ENCODE measurements around the gene USP36. TPM values are rescaled to one million over a fixed set of nuclear protein-coding genes. Genes with fewer than 3 reads are reported as not detected.
"Not testable (repeated sequence)": the region's sequence is repeated elsewhere in the genome, so short reads cannot be mapped to it uniquely, and the experiment has no call there.

The USP36 gene
- total RNA-seq (10.1 TPM), polyA plus RNA-seq (32.5 TPM)
- long read RNA-seq, donor 1, result 0 reads
- long read RNA-seq, donor 2, result 0 reads
- long read RNA-seq, donor 3, partial matches to known transcripts, result 0 of 3 reads
- long read RNA-seq, donor 3, other reads (novel, unspliced or antisense), result 0 of 3 reads
- long read RNA-seq, donor 4, result 0 reads
- long read RNA-seq, donor 5, partial matches to known transcripts, result 0 of 2 reads
- long read RNA-seq, donor 5, other reads (novel, unspliced or antisense), result 0 of 2 reads
- long read RNA-seq, donor 6, full-length matches to known transcripts, result 4 of 4 reads
- long read RNA-seq, donor 6, partial matches to known transcripts, result 0 of 4 reads
- long read RNA-seq, donor 6, other reads (novel, unspliced or antisense), result 0 of 4 reads
- long read RNA-seq, donor 7, result 0 reads
- long read RNA-seq, donor 8, partial matches to known transcripts, result 0 of 3 reads
- long read RNA-seq, donor 8, other reads (novel, unspliced or antisense), result 0 of 3 reads
- long read RNA-seq, donor 9, partial matches to known transcripts, result 0 of 1 reads
- long read RNA-seq, donor 9, other reads (novel, unspliced or antisense), result 0 of 1 reads
- long read RNA-seq, donor 10, partial matches to known transcripts, result 0 of 1 reads
- long read RNA-seq, donor 10, other reads (novel, unspliced or antisense), result 0 of 1 reads

DNA sequence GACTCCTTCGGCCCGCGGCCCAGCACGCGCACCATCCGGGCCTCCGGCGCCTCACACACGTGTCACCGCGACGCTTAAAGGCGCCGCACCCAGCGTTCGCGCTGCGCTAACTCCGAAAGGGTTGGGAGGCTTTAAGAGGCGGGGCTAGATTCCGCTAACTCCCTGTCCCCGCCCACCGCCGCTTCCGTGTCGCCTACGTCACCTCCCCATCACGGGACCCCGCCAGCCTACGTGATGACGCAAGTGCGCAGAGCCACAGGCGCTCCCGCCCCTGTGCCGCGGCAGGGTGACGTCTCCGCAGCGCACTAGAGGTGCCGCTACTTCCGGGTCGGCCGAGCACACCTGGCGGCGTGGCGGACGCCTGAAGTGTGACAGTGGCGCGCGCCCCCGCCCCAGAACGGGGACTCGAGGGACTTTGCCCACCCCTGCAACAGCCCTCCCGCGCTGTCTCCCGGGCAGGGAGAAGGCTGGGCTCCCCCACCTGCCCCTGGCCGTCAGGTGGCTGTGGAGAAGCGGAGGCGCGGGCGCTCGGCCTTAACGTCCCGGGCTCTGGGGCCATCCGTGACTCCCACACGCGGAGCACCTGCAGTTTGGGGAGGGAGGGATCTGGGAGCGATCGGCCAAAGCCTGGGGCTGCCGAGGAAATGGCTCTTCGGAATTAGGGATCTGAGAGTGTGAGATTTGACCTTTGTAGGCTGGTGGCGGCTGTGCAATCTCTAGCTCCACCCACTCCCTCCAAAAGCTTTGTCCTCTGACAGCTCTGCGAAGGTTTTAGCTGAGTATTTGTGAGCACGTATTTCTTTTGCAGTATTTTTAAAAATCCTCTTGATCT lies at the start of gene USP36:
Gene USP36, minus strand, starts transcription at position 35 of the 832 bp plus-strand sequence. CDS start 4,451 bp downstream, outside the sequence.
- peak; percentile 98 to 100 (median 99) for DNase-seq (ENCODE audit: low read depth in 6 of 9, low spot score in 9 of 9)
- WGBS, result under 1% methylated on average over 74 of the region's 74 CpGs

DNA sequence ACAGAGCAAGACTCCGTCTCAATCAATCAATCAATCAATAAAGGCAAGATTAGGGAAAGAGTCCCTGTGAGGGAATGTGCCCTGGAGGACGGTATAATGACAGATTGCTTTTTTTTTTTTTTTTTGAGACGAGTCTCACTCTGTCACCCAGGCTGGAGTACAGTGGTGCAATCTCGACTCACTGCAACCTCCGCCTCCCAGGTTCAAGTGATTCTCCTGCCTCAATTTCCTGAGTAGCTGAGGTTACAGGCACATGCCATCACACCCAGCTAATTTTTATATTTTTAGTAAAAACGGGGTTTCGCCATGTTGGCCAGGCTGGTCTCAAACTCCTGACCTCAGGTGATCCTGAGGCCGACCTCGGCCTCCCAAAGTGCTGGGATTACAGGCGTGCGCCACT lies 49.5 kb upstream of the USP36 start:
- H3K4me3 ChIP-seq (ENCODE audit: low read length in 2 of 2); DNase-seq (ENCODE audit: low read depth in 6 of 9, low spot score in 9 of 9); H3K9me3 ChIP-seq (ENCODE audit: control insufficient read depth in 2 of 2, insufficient read depth in 1 of 2, low read length in 1 of 2); H3K27me3 ChIP-seq (ENCODE audit: control insufficient read depth in 2 of 2, insufficient read depth in 1 of 2, low read length in 1 of 2): not testable (repeated sequence)
- WGBS, result 87% methylated on average over 11 of the region's 11 CpGs
- Histone ChIP-seq H3K4me1 (ENCODE audit: control insufficient read depth in 2 of 2, insufficient read depth in 2 of 2, low read length in 2 of 2) (peaks cover 6 to 77% of the 10 kb centered on the region in 2 donors), H3K36me3 (ENCODE audit: control insufficient read depth in 2 of 2, insufficient read depth in 2 of 2, low read length in 1 of 2) (peaks cover 24 to 48% of the 10 kb centered on the region in 2 donors), H3K27ac (ENCODE audit: low read depth in 1 of 2, low read length in 1 of 2) (peak overlapping the region; percentile 48 to 87)

More for the DNA sequence above, at the start of gene USP36:
- no peaks in the 10 kb centered on the region for H3K27me3 ChIP-seq (ENCODE audit: control insufficient read depth in 2 of 2, insufficient read depth in 1 of 2, low read length in 1 of 2)
- peak within 1 kb of the TSS; percentile 87 to 94 for H3K4me3 ChIP-seq (ENCODE audit: low read length in 2 of 2)
- H3K9me3 ChIP-seq (ENCODE audit: control insufficient read depth in 2 of 2, insufficient read depth in 1 of 2, low read length in 1 of 2), result no peaks in the 10 kb centered on the region
- H3K36me3 ChIP-seq (ENCODE audit: control insufficient read depth in 2 of 2, insufficient read depth in 2 of 2, low read length in 1 of 2), result peaks cover 9 to 19% of the 10 kb centered on the region in 2 donors
- peak within 1 kb of the TSS; percentile 98 for H3K27ac ChIP-seq (ENCODE audit: low read depth in 1 of 2, low read length in 1 of 2)
- peaks cover 9 to 35% of the 10 kb centered on the region in 2 donors for H3K4me1 ChIP-seq (ENCODE audit: control insufficient read depth in 2 of 2, insufficient read depth in 2 of 2, low read length in 2 of 2)

DNA sequence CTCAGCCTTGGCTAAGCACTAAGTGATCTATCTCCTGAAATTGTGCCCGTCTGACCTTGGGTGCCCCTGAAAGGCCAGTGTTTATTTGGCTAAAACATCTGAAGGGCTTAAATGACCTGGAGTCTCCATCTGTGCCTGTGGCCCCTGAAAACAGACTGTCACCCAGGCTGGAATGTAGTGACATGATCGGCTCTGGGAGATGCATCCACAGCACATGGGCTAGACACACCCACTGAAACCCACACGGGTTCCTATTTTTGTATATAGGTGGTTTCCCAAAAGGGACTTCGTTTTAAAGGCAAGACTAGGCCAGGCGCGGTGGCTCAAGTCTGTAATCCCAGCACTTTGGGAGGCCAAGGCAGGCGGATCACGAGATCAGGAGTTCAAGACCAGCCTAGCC lies 48.9 kb upstream of the USP36 start:
- Histone ChIP-seq H3K27ac (ENCODE audit: low read depth in 1 of 2, low read length in 1 of 2) (peak overlapping the region in 1 of 2 donors; percentile 56), H3K9me3 (ENCODE audit: control insufficient read depth in 2 of 2, insufficient read depth in 1 of 2, low read length in 1 of 2) (no peaks in the 10 kb centered on the region), H3K4me3 (ENCODE audit: low read length in 2 of 2) (no peak overlapping the region), H3K36me3 (ENCODE audit: control insufficient read depth in 2 of 2, insufficient read depth in 2 of 2, low read length in 1 of 2) (peaks cover 26 to 51% of the 10 kb centered on the region in 2 donors), H3K4me1 (ENCODE audit: control insufficient read depth in 2 of 2, insufficient read depth in 2 of 2, low read length in 2 of 2) (peaks cover 6 to 82% of the 10 kb centered on the region in 2 donors), H3K27me3 (ENCODE audit: control insufficient read depth in 2 of 2, insufficient read depth in 1 of 2, low read length in 1 of 2) (no peaks in the 10 kb centered on the region)
- 68% methylated on average over 8 of the region's 8 CpGs for WGBS
- DNase-seq (ENCODE audit: low read depth in 6 of 9, low spot score in 9 of 9), result no peak

DNA sequence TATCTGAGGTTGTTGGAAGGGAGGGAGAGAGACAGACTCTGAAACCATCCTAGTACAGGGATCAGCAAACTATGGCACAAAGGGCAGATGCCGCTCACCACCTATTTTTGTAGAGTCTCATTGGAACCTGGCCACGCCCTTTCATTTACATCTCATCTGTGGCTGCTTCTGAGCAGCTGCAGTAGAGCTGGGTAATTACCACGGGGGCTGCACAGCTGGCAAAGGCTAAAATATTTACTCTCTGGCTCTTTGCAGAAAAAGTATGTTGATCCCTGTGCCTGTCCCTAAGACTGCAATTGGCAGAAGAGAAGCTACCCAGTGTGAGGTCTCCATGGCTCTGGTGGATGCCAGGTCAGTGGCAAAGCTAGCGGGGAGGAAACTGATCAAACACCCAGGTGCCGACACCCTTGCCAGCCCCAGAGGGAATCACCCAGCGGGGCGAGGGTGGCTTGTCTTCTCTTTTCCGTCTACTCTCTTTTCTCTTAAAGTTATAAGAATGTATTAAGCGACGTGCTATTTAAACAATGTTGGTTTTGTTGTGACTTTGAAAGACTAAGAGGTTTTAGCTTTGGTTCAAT lies 48.4 kb upstream of the USP36 start:
- H3K4me1 ChIP-seq (ENCODE audit: control insufficient read depth in 2 of 2, insufficient read depth in 2 of 2, low read length in 2 of 2), result peaks cover 10 to 85% of the 10 kb centered on the region in 2 donors
- no peak overlapping the region for H3K4me3 ChIP-seq (ENCODE audit: low read length in 2 of 2)
- no peaks in the 10 kb centered on the region for H3K27me3 ChIP-seq (ENCODE audit: control insufficient read depth in 2 of 2, insufficient read depth in 1 of 2, low read length in 1 of 2)
- peak overlapping the region in 1 of 2 donors; percentile 60 for H3K27ac ChIP-seq (ENCODE audit: low read depth in 1 of 2, low read length in 1 of 2)
- peaks cover 30 to 51% of the 10 kb centered on the region in 2 donors for H3K36me3 ChIP-seq (ENCODE audit: control insufficient read depth in 2 of 2, insufficient read depth in 2 of 2, low read length in 1 of 2)
- H3K9me3 ChIP-seq (ENCODE audit: control insufficient read depth in 2 of 2, insufficient read depth in 1 of 2, low read length in 1 of 2), result no peaks in the 10 kb centered on the region
- 57% methylated on average over 10 of the region's 10 CpGs for WGBS
- peak in 1 of 9 donors; percentile 61 for DNase-seq (ENCODE audit: low read depth in 6 of 9, low spot score in 9 of 9)

DNA sequence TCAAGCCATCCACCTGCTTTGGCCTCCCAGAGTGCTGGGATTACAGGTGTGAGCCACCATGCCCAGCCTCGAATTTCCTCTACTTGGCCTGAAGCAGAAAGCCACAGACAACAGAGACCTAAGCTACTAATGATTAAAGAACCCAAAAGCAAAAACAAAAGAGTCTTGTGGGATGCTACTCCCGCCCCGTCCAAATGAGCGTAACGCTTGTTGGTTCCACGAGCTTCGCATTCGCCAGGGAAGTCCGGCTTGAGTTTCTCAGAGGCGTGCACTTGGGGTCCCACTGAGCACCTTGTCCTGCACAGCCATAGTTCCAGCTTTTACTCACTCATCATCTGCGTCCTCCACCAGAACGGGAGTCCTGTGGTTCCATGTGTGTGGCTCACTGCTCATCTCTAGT lies 46.3 kb upstream of the USP36 start:
- Histone ChIP-seq H3K4me1 (ENCODE audit: control insufficient read depth in 2 of 2, insufficient read depth in 2 of 2, low read length in 2 of 2) (peaks cover 29 to 88% of the 10 kb centered on the region in 2 donors), H3K36me3 (ENCODE audit: control insufficient read depth in 2 of 2, insufficient read depth in 2 of 2, low read length in 1 of 2) (peaks cover 16 to 47% of the 10 kb centered on the region in 2 donors), H3K27me3 (ENCODE audit: control insufficient read depth in 2 of 2, insufficient read depth in 1 of 2, low read length in 1 of 2) (no peaks in the 10 kb centered on the region), H3K9me3 (ENCODE audit: control insufficient read depth in 2 of 2, insufficient read depth in 1 of 2, low read length in 1 of 2) (no peaks in the 10 kb centered on the region), H3K4me3 (ENCODE audit: low read length in 2 of 2) (no peak overlapping the region), H3K27ac (ENCODE audit: low read depth in 1 of 2, low read length in 1 of 2) (no peak overlapping the region)
- 94% methylated on average over 12 of the region's 12 CpGs for WGBS
- DNase-seq (ENCODE audit: low read depth in 6 of 9, low spot score in 9 of 9), result no peak

DNA sequence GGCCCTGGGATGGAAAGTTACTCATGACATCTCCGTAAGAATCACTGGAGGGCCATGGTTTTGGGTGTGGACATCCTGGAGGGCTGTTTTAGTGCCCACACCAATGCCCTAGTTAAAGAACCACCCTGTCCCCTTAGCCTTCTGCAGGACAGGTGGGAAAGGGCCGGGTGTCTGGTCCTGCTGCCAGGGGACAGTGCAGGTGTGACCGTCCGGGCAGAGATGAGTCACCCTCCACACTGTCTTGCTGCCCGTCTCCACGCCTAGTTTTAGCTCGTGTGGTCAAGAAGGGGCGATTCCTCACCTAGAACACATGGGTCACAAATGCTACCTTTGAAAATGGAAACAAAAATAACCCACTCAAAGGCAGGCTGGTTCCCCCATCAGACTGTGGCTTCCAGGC lies 45.3 kb upstream of the USP36 start:
- 97% methylated on average over 8 of the region's 8 CpGs for WGBS
- H3K27ac ChIP-seq (ENCODE audit: low read depth in 1 of 2, low read length in 1 of 2), result no peak overlapping the region
- no peak for DNase-seq (ENCODE audit: low read depth in 6 of 9, low spot score in 9 of 9)
- no peaks in the 10 kb centered on the region for H3K9me3 ChIP-seq (ENCODE audit: control insufficient read depth in 2 of 2, insufficient read depth in 1 of 2, low read length in 1 of 2)
- H3K36me3 ChIP-seq (ENCODE audit: control insufficient read depth in 2 of 2, insufficient read depth in 2 of 2, low read length in 1 of 2), result peaks cover 15 to 43% of the 10 kb centered on the region in 2 donors
- H3K4me3 ChIP-seq (ENCODE audit: low read length in 2 of 2), result no peak overlapping the region
- H3K4me1 ChIP-seq (ENCODE audit: control insufficient read depth in 2 of 2, insufficient read depth in 2 of 2, low read length in 2 of 2), result peaks cover 36 to 86% of the 10 kb centered on the region in 2 donors
- H3K27me3 ChIP-seq (ENCODE audit: control insufficient read depth in 2 of 2, insufficient read depth in 1 of 2, low read length in 1 of 2), result no peaks in the 10 kb centered on the region

DNA sequence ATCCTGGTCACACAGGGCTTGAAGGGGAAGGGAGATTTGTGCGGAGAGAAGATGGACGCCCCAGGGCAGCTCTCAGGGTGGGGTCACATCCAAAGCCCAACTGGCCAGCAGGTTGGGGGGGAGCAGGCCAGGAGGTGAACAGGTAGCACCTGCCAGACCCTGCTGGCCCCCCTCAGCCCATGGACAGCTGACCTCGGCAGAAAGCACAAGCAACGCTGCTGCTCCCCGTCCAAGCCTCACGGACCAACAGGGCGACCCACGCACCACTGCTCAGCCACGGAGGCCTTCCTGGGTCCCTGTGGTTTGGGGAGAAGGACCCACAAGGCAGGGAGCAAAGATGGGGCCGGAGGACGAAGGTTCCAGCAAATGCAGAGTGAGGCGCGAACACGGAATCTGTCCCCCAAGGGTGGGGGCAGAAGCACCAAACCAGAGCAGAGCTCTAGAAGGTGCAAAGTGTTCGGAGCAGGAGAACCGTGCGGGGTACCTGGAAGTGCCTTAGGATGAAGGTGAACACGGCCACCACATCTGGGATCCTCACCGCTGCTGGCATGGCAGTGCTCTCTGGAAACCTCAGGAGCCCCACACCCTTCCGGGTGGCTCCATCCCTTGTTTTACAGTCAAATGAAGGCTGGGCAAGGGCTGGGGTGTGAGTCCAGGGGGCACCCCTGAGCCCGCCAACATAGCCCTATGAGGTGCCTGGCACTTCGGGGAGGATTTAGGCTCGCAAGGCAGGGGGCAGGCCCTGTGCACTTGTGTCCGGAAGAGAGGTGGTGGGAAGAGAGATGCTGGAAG lies 44.5 kb upstream of the USP36 start:
- no peak for DNase-seq (ENCODE audit: low read depth in 6 of 9, low spot score in 9 of 9)
- peak overlapping the region in 1 of 2 donors; percentile 0 for H3K27ac ChIP-seq (ENCODE audit: low read depth in 1 of 2, low read length in 1 of 2)
- H3K4me1 ChIP-seq (ENCODE audit: control insufficient read depth in 2 of 2, insufficient read depth in 2 of 2, low read length in 2 of 2), result peaks cover 39 to 86% of the 10 kb centered on the region in 2 donors
- 97% methylated on average over 24 of the region's 24 CpGs for WGBS
- H3K36me3 ChIP-seq (ENCODE audit: control insufficient read depth in 2 of 2, insufficient read depth in 2 of 2, low read length in 1 of 2), result peaks cover 15 to 38% of the 10 kb centered on the region in 2 donors
- H3K9me3 ChIP-seq (ENCODE audit: control insufficient read depth in 2 of 2, insufficient read depth in 1 of 2, low read length in 1 of 2), result no peaks in the 10 kb centered on the region
- no peaks in the 10 kb centered on the region for H3K27me3 ChIP-seq (ENCODE audit: control insufficient read depth in 2 of 2, insufficient read depth in 1 of 2, low read length in 1 of 2)
- H3K4me3 ChIP-seq (ENCODE audit: low read length in 2 of 2), result no peak overlapping the region
